HCT116 (cell line): Measurements from ENCODE around the gene TSPAN31. TPM values are rescaled to one million over a fixed set of nuclear protein-coding genes. Genes with fewer than 3 reads are reported as not detected.

Source experiments
- ATAC-seq: fragments of 200-7000 bp; cut with Tn5 transposase; 2 replicates; pipeline ENCODE4 v1.9.1; 2020; ENCODE audit warnings: mild to moderate bottlenecking, moderate library complexity
- BruUV-seq: library from RNA; stranded (reverse); fragments of 400-500 nt; replicated peaks from 2 replicates; lab custom pipeline; 2021; lab: Mats Ljungman, UMichigan
- CTCF ChIA-PET: fragments of 300-600 bp; sonication (Branson Sonifier 250); formaldehyde crosslinking; loops from one replicate; lab custom pipeline; 2021; ENCODE audit warnings: antibody characterized with exemption; lab: Charles Lee
- POLR2A ChIA-PET: fragments of 300-600, 350-600 bp; sonication (Branson Sonifier 250); formaldehyde crosslinking; loops from one replicate; lab custom pipeline; 2021; ENCODE audit warnings: antibody characterized with exemption; lab: Charles Lee
- RAD21 ChIA-PET, 2 experiments: fragments of 300-600 bp; sonication (Branson Sonifier 250); formaldehyde crosslinking; loops; one replicate each; lab custom pipeline; 2023; ENCODE audit warnings: low total read pairs in 2 of 2; ENCODE audit not compliant: uncharacterized antibody in 2 of 2, unreplicated experiment in 2 of 2, low non-redundant PET in 1 of 2; lab: Charles Lee
- DNase-seq: peaks from one replicate; pipeline ENCODE4 v3.0.0-alpha.2; 2010; ENCODE audit warnings: low read depth, low spot score
- H2AFZ ChIP-seq: fragments of 200-600 bp; shearing (Covaris generic), sonication (generic); 2 replicates; pipeline ENCODE4 v1.6.1; 2017; ENCODE audit warnings: low read depth, mixed run types, mixed read lengths, antibody characterized with exemption, low read length; ENCODE audit not compliant: poor library complexity, severe bottlenecking
- H3K27ac ChIP-seq: 2 replicates; pipeline ENCODE4 v1.5.1; 2012; ENCODE audit warnings: low read depth, low read length
- H3K27me3 ChIP-seq: fragments of 200-600 bp; sonication (generic); 2 replicates; pipeline ENCODE4 v1.6.1; 2016; ENCODE audit warnings: mixed run types, low read length, mixed read lengths; ENCODE audit not compliant: insufficient read depth
- H3K36me3 ChIP-seq, 2 experiments: fragments of 200-500 bp in 1 of 2; fragments of 200-600 bp in 1 of 2; sonication (Bioruptor generic) in 1 of 2; sonication (generic) in 1 of 2; 2 replicates each; pipeline versions ENCODE4 v1.5.1 to v1.6.1; 2014 to 2016; ENCODE audit warnings: low read length in 2 of 2, inconsistent platforms in 1 of 2, mixed read lengths in 1 of 2, mixed run types in 1 of 2; ENCODE audit not compliant: insufficient read depth in 2 of 2, control insufficient read depth in 1 of 2
- H3K4me1 ChIP-seq, 2 experiments: fragments of 200-600 bp in 1 of 2; sonication (generic) in 1 of 2; 2 replicates each; pipeline versions ENCODE4 v1.5.1 to v1.6.1; 2012 to 2017; ENCODE audit warnings: low read length in 2 of 2, inconsistent platforms in 1 of 2, mild to moderate bottlenecking in 1 of 2, mixed read lengths in 1 of 2, mixed run types in 1 of 2, moderate library complexity in 1 of 2; ENCODE audit not compliant: insufficient read depth in 2 of 2, control insufficient read depth in 1 of 2
- H3K4me2 ChIP-seq: fragments of 200-600 bp; sonication (generic); 2 replicates; pipeline ENCODE4 v1.6.1; 2017; ENCODE audit warnings: mixed run types, low read length, mixed read lengths
- H3K4me3 ChIP-seq, 2 experiments: fragments of 200-600 bp in 1 of 2; sonication (generic) in 1 of 2; replicated peaks in 1 of 2; 2 replicates each; pipeline ENCODE4 v1.5.1; 2011 to 2016; ENCODE audit warnings: low read length in 2 of 2, control low read depth in 1 of 2, low read depth in 1 of 2, mild to moderate bottlenecking in 1 of 2, mixed read lengths in 1 of 2, mixed run types in 1 of 2
- H3K79me2 ChIP-seq: fragments of 200-600 bp; sonication (generic); 2 replicates; pipeline ENCODE4 v1.6.1; 2017; ENCODE audit warnings: mild to moderate bottlenecking, mixed run types, low read length, moderate library complexity, mixed read lengths; ENCODE audit not compliant: insufficient read depth
- H3K9ac ChIP-seq: fragments of 200-600 bp; sonication (generic); 2 replicates; pipeline ENCODE4 v1.6.1; 2016; ENCODE audit warnings: low read length, mixed read lengths
- H3K9me2 ChIP-seq: fragments of 200-600 bp; sonication (generic), shearing (Covaris generic); 2 replicates; pipeline ENCODE4 v1.6.1; 2017; ENCODE audit warnings: mixed run types, mild to moderate bottlenecking, moderate library complexity; ENCODE audit not compliant: insufficient read depth
- H3K9me3 ChIP-seq, 2 experiments: fragments of 200-500 bp in 1 of 2; fragments of 200-600 bp in 1 of 2; sonication (Bioruptor generic) in 1 of 2; sonication (generic) in 1 of 2; 2 replicates each; pipeline ENCODE4 v1.6.1; 2014 to 2017; ENCODE audit warnings: low read length in 2 of 2, mixed read lengths in 2 of 2, inconsistent platforms in 1 of 2, low read depth in 1 of 2, mild to moderate bottlenecking in 1 of 2, mixed run types in 1 of 2, moderate library complexity in 1 of 2; ENCODE audit not compliant: control insufficient read depth in 1 of 2, insufficient read depth in 1 of 2
- H4K20me1 ChIP-seq: fragments of 200-600 bp; sonication (generic), shearing (Covaris generic); 2 replicates; pipeline ENCODE4 v1.6.1; 2017; ENCODE audit warnings: mixed run types, mild to moderate bottlenecking, moderate library complexity; ENCODE audit not compliant: insufficient read depth
- EGR1 ChIP-seq: IDR thresholded peaks from 2 replicates; pipeline ENCODE4 v1.6.1; 2012; ENCODE audit warnings: low read depth
- SP1 ChIP-seq: IDR thresholded peaks from 2 replicates; pipeline ENCODE4 v1.6.1; 2012; ENCODE audit warnings: low read depth
- ZFX ChIP-seq: fragments of 450-650 bp; IDR thresholded peaks from 2 replicates; pipeline ENCODE4 v1.6.1; 2017
- intact Hi-C: fragments of 100-400 bp; cut with micrococcal nuclease; formaldehyde crosslinking; loops from 2 replicates; pipeline ENCODE4 v1.10.0; 2022
- total RNA-seq: library from RNA; stranded (reverse); gene quantifications from one replicate; pipeline ENCODE4 v1.2.1, GENCODE V29; 2021; ENCODE audit not compliant: unreplicated experiment
- TF ChIP-seq, protein P1 (sequence below): IDR thresholded peaks from 2 replicates; pipeline ENCODE4 v1.6.1; 2012
- TF ChIP-seq, protein P2 (sequence below): IDR thresholded peaks from 2 replicates; pipeline ENCODE4 v1.6.1; 2012; ENCODE audit warnings: low read depth

TSPAN31 gene
- total RNA-seq, 1 experiment from 2014 or later, result 14.9 TPM

DNA sequence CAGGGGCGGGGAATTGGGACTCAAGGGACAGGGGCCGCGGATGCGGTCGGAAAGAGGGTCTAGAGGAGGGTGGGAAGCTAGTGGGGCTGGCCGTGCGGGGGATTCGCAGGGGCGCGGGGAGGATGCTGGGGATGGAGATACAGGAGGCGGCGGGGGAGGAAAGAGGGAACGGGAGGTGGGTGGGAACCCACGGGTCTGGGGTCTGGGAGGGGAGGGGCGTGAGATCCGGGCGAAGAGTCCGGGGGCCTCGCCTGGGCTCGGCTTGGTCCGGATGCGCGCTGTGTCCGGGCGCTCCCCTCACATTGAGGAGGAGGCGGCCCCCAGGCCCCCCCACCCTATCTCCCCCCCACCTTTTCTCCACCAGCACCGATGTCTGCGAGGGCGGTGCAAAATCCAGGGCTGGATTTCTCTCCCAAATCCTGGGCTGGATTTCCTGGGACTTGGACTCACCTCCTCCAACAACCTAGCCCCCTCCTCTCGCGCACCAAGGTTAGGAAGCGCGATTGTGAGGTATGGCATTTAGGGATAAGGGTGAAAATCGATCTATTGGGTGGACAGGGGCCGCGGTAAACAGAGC lies 6.1 kb upstream of the TSPAN31 start, which contains the start of gene AGAP2:
AGAP2 (minus strand) TSS at position 82 of the 577 bp plus-strand sequence. CDS start 496 bp downstream, outside the sequence.
- Histone ChIP-seq H3K4me2 (no peak within 1 kb of the TSS), H3K79me2 (no peaks in the 10 kb centered on the region), H3K27ac (no peak within 1 kb of the TSS), H3K27me3 (no peaks in the 10 kb centered on the region), H3K9ac (no peak within 1 kb of the TSS), H3K4me1 (peaks cover 8 to 20% of the 10 kb centered on the region in 2 experiments; a peak in 3 of 4 replicates), H3K9me2 (no peaks in the 10 kb centered on the region), H3K4me3 (no peak within 1 kb of the TSS), H2AFZ (no peak within 1 kb of the TSS), H3K9me3 (no peaks in the 10 kb centered on the region), H4K20me1 (no peaks in the 10 kb centered on the region), H3K36me3 (peaks cover 0 to 2% of the 10 kb centered on the region in 2 experiments; a peak in 1 of 4 replicates)
- ATAC-seq (no peak), DNase-seq (no peak)
- CTCF ChIA-PET, result no interaction called here
- POLR2A ChIA-PET, result no interaction called here
- intact Hi-C loops, result no loop called here
- BruUV-seq, result no TSS peak
- RAD21 ChIA-PET, result no interaction called here
- TF ChIP-seq, protein P1, sequence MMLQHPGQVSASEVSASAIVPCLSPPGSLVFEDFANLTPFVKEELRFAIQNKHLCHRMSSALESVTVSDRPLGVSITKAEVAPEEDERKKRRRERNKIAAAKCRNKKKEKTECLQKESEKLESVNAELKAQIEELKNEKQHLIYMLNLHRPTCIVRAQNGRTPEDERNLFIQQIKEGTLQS, result no peak
- TF ChIP-seq EGR1 (no peak), ZFX (no peak), SP1 (peak; percentile 11; the same call in 1 of the 2 replicates)
- TF ChIP-seq, protein P2, sequence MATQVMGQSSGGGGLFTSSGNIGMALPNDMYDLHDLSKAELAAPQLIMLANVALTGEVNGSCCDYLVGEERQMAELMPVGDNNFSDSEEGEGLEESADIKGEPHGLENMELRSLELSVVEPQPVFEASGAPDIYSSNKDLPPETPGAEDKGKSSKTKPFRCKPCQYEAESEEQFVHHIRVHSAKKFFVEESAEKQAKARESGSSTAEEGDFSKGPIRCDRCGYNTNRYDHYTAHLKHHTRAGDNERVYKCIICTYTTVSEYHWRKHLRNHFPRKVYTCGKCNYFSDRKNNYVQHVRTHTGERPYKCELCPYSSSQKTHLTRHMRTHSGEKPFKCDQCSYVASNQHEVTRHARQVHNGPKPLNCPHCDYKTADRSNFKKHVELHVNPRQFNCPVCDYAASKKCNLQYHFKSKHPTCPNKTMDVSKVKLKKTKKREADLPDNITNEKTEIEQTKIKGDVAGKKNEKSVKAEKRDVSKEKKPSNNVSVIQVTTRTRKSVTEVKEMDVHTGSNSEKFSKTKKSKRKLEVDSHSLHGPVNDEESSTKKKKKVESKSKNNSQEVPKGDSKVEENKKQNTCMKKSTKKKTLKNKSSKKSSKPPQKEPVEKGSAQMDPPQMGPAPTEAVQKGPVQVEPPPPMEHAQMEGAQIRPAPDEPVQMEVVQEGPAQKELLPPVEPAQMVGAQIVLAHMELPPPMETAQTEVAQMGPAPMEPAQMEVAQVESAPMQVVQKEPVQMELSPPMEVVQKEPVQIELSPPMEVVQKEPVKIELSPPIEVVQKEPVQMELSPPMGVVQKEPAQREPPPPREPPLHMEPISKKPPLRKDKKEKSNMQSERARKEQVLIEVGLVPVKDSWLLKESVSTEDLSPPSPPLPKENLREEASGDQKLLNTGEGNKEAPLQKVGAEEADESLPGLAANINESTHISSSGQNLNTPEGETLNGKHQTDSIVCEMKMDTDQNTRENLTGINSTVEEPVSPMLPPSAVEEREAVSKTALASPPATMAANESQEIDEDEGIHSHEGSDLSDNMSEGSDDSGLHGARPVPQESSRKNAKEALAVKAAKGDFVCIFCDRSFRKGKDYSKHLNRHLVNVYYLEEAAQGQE, result no peak
